Liver (tissue), 9 donors: ENCODE data around the gene TCOF1. TPM values are rescaled to one million over a fixed set of nuclear protein-coding genes. Genes with fewer than 3 reads are reported as not detected.

Experiments
- DNase-seq: peaks from one replicate; pipeline ENCODE4 v3.0.0-alpha.2; 2017; ENCODE audit warnings: low spot score
- H3K27ac ChIP-seq, 2 donors: one replicate each; pipeline ENCODE4 v1.7.0; 2013; ENCODE audit warnings: inconsistent platforms in 2 of 2, low read length in 2 of 2, control low read depth in 1 of 2, low read depth in 1 of 2, mild to moderate bottlenecking in 1 of 2
- H3K27me3 ChIP-seq, 4 donors: one replicate each; pipeline versions ENCODE4 v1.6.1 to v1.7.0; 2013; ENCODE audit warnings: low read length in 3 of 4, inconsistent platforms in 1 of 4, mild to moderate bottlenecking in 1 of 4, moderate library complexity in 1 of 4; ENCODE audit not compliant: control insufficient read depth in 4 of 4, insufficient read depth in 4 of 4
- H3K36me3 ChIP-seq, 4 donors: one replicate each; pipeline versions ENCODE4 v1.6.1 to v1.7.0; 2013; ENCODE audit warnings: low read length in 3 of 4, mild to moderate bottlenecking in 3 of 4, low read depth in 1 of 4, moderate library complexity in 1 of 4; ENCODE audit not compliant: control insufficient read depth in 4 of 4, insufficient read depth in 3 of 4
- H3K4me1 ChIP-seq, 4 donors: one replicate each; pipeline versions ENCODE4 v1.6.1 to v1.7.0; 2013; ENCODE audit warnings: low read length in 3 of 4, mild to moderate bottlenecking in 3 of 4, moderate library complexity in 1 of 4; ENCODE audit not compliant: control insufficient read depth in 4 of 4, insufficient read depth in 4 of 4
- H3K4me3 ChIP-seq, 3 donors: one replicate each; pipeline versions ENCODE4 v1.6.1 to v1.7.0; 2013; ENCODE audit warnings: low read length in 3 of 3, control low read depth in 1 of 3, low read depth in 1 of 3, mild to moderate bottlenecking in 1 of 3
- H3K9ac ChIP-seq, 2 donors: one replicate each; pipeline ENCODE4 v1.7.0; 2013; ENCODE audit warnings: low read length in 2 of 2, mild to moderate bottlenecking in 2 of 2, moderate library complexity in 2 of 2, control low read depth in 1 of 2, low read depth in 1 of 2
- H3K9me3 ChIP-seq, 4 donors: one replicate each; pipeline versions ENCODE4 v1.6.1 to v1.7.0; 2013; ENCODE audit warnings: low read length in 3 of 4; ENCODE audit not compliant: control insufficient read depth in 4 of 4
- FOXA2 ChIP-seq: IDR thresholded peaks from 2 replicates; pipeline ENCODE4 v1.6.1; 2016; ENCODE audit warnings: antibody characterized with exemption
- GABPA ChIP-seq, 2 donors: IDR thresholded peaks in 1 of 2; conservative IDR thresholded peaks in 1 of 2; 2 replicates each; pipeline ENCODE4 v1.6.1; 2016; ENCODE audit warnings: antibody characterized with exemption in 2 of 2, mild to moderate bottlenecking in 1 of 2, moderate library complexity in 1 of 2
- HNF4G ChIP-seq: IDR thresholded peaks from 2 replicates; pipeline ENCODE4 v1.6.1; 2016; ENCODE audit warnings: antibody characterized with exemption
- JUND ChIP-seq, 2 donors: IDR thresholded peaks; 2 replicates each; pipeline ENCODE4 v1.6.1; 2016; ENCODE audit warnings: antibody characterized with exemption in 2 of 2
- MAX ChIP-seq: IDR thresholded peaks from 2 replicates; pipeline ENCODE4 v1.6.1; 2016; ENCODE audit warnings: antibody characterized with exemption
- RAD21 ChIP-seq, 2 donors: IDR thresholded peaks; 2 replicates each; pipeline ENCODE4 v1.6.1; 2016; ENCODE audit warnings: antibody characterized with exemption in 2 of 2, mild to moderate bottlenecking in 2 of 2
- RXRA ChIP-seq, 2 donors: IDR thresholded peaks; 2 replicates each; pipeline ENCODE4 v1.6.1; 2017 to 2018; ENCODE audit warnings: antibody characterized with exemption in 2 of 2, mild to moderate bottlenecking in 1 of 2
- SP1 ChIP-seq: IDR thresholded peaks from 2 replicates; pipeline ENCODE4 v1.6.1; 2018; ENCODE audit warnings: antibody characterized with exemption, mild to moderate bottlenecking
- YY1 ChIP-seq: IDR thresholded peaks from 2 replicates; pipeline ENCODE4 v1.6.1; 2016; ENCODE audit warnings: antibody characterized with exemption, mild to moderate bottlenecking
- WGBS: extraction: QIAGEN DNeasy Blood & Tissue Kit; methylation state at CpG from one replicate; pipeline ENCODE4 v1.1.7; 2013; 5-methylcytosine and 5-hydroxymethylcytosine counted together
- polyA plus RNA-seq, 2 donors: library from polyadenylated mRNA; stranded (reverse) in 1 of 2; unstranded in 1 of 2; fragments of 200-250 nt in 1 of 2; fragments of >200 nt in 1 of 2; fragmentation: Nextera tagmentation in 1 of 2; extraction: Ambion mirVana in 1 of 2; gene quantifications; one replicate each; pipeline versions ENCODE4 v1.2.1 to v1.2.3, GENCODE V29; 2013 to 2015
- total RNA-seq, 2 donors: library from RNA; depleted of rRNA; stranded (reverse); fragments of >200 nt; gene quantifications; one replicate each; pipeline ENCODE4 v1.2.3, GENCODE V29; 2014
- TF ChIP-seq, protein P1 (sequence below): IDR thresholded peaks from 2 replicates; pipeline ENCODE4 v1.6.1; 2016; ENCODE audit warnings: antibody characterized with exemption, mild to moderate bottlenecking
- TF ChIP-seq, protein P2 (sequence below): IDR thresholded peaks from 2 replicates; pipeline ENCODE4 v1.6.1; 2016; ENCODE audit warnings: antibody characterized with exemption
- TF ChIP-seq, protein P3 (sequence below): IDR thresholded peaks from 2 replicates; pipeline ENCODE4 v1.6.1; 2016; ENCODE audit warnings: antibody characterized with exemption
- donor health status: healthy.
- donor health status: healthy.
- donor health status: healthy.
- donor health status: healthy.
- donor health status: healthy.

TCOF1 gene
- total and polyA plus RNA-seq, 4 donors: 3.2 to 8.5 (median 6.4) TPM

DNA sequence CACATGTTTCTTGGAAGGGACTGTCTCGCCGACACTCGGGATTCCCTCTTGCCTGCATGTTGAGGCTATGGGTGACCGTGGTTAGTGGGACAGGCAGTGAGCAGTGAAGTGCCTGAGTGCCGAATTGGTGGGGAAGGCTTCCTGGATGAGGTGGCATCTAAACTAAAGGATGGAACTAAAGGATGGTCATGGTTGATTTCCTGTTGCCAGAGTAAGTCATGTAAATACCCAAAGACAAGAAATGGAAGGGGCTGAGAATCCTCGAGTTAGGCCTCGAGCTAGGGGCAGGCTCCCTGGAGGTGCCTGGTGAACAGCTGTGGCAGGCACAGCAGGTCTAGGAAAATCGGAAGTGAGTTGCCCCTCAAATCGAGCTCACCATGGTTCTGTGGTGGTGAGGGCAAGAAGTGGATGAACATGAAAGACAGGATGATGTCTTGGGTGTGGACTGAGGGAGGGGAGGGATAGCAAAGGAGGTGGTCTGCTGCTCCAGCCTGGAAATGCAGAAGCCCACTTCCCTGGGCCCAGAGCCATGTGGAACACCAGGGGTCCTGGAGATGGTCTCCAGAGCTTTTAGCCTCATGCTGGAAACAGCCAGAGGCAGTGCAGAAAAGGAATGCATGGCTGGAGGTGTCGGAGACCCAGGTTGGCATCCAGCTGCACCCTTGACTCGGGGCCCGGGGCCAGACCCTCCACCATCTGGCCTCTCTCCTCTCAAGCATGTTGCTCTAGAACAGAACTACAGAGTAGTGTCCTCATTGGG is 43.0 kb downstream of the TCOF1 start:
- no peak for TF ChIP-seq MAX
- no peak for TF ChIP-seq RXRA (IDR thresholded peaks at IDR 0.05)
- TF ChIP-seq GABPA (IDR thresholded peaks at IDR 0.05 in 1 of 2, conservative IDR thresholded peaks at IDR 0.05 in 1 of 2): no peak
- DNase-seq: no peak
- Histone ChIP-seq H3K27ac (no peak overlapping the region), H3K4me1 (no peaks in the 10 kb centered on the region), H3K36me3 (peaks cover 0 to 48% (median 25%) of the 10 kb centered on the region in 4 donors), H3K27me3 (no peaks in the 10 kb centered on the region), H3K9ac (no peak overlapping the region), H3K9me3 (no peaks in the 10 kb centered on the region), H3K4me3 (no peak overlapping the region)
- 92% methylated on average over 12 of the region's 12 CpGs for WGBS

- Histone ChIP-seq H3K36me3 (peaks cover 0 to 47% (median 22%) of the 10 kb centered on the region in 4 donors), H3K4me3 (no peak overlapping the region), H3K4me1 (no peaks in the 10 kb centered on the region), H3K27ac (no peak overlapping the region), H3K9me3 (no peaks in the 10 kb centered on the region), H3K9ac (no peak overlapping the region), H3K27me3 (no peaks in the 10 kb centered on the region)
- no peak for DNase-seq
- TF ChIP-seq FOXA2 (no peak), HNF4G (no peak), RAD21 (IDR thresholded peaks at IDR 0.05) (no peak), SP1 (no peak), JUND (IDR thresholded peaks at IDR 0.05) (no peak), YY1 (no peak)
- TF ChIP-seq, protein P1, sequence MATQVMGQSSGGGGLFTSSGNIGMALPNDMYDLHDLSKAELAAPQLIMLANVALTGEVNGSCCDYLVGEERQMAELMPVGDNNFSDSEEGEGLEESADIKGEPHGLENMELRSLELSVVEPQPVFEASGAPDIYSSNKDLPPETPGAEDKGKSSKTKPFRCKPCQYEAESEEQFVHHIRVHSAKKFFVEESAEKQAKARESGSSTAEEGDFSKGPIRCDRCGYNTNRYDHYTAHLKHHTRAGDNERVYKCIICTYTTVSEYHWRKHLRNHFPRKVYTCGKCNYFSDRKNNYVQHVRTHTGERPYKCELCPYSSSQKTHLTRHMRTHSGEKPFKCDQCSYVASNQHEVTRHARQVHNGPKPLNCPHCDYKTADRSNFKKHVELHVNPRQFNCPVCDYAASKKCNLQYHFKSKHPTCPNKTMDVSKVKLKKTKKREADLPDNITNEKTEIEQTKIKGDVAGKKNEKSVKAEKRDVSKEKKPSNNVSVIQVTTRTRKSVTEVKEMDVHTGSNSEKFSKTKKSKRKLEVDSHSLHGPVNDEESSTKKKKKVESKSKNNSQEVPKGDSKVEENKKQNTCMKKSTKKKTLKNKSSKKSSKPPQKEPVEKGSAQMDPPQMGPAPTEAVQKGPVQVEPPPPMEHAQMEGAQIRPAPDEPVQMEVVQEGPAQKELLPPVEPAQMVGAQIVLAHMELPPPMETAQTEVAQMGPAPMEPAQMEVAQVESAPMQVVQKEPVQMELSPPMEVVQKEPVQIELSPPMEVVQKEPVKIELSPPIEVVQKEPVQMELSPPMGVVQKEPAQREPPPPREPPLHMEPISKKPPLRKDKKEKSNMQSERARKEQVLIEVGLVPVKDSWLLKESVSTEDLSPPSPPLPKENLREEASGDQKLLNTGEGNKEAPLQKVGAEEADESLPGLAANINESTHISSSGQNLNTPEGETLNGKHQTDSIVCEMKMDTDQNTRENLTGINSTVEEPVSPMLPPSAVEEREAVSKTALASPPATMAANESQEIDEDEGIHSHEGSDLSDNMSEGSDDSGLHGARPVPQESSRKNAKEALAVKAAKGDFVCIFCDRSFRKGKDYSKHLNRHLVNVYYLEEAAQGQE: no peak
- TF ChIP-seq, protein P2, sequence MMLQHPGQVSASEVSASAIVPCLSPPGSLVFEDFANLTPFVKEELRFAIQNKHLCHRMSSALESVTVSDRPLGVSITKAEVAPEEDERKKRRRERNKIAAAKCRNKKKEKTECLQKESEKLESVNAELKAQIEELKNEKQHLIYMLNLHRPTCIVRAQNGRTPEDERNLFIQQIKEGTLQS: no peak
- TF ChIP-seq, protein P3, sequence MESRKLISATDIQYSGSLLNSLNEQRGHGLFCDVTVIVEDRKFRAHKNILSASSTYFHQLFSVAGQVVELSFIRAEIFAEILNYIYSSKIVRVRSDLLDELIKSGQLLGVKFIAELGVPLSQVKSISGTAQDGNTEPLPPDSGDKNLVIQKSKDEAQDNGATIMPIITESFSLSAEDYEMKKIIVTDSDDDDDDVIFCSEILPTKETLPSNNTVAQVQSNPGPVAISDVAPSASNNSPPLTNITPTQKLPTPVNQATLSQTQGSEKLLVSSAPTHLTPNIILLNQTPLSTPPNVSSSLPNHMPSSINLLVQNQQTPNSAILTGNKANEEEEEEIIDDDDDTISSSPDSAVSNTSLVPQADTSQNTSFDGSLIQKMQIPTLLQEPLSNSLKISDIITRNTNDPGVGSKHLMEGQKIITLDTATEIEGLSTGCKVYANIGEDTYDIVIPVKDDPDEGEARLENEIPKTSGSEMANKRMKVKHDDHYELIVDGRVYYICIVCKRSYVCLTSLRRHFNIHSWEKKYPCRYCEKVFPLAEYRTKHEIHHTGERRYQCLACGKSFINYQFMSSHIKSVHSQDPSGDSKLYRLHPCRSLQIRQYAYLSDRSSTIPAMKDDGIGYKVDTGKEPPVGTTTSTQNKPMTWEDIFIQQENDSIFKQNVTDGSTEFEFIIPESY: no peak
- 77% methylated on average over 3 of the region's 3 CpGs for WGBS
Measured at GRCh38 chr5:150401076-150401375, 43.5 kb downstream of the TCOF1 start.
